Skeletal muscle satellite cell (primary cell): ENCODE measurements around the gene CTNNBL1.
A peak's percentile ranks its signal among the peaks of the same experiment; 100 is the strongest.

Experiments
- H3K27me3 ChIP-seq: 2 replicates; pipeline ENCODE4 v1.7.0; 2013; ENCODE audit warnings: low read length; ENCODE audit not compliant: control insufficient read depth, insufficient read depth
- H3K36me3 ChIP-seq: 2 replicates; pipeline ENCODE4 v1.7.0; 2013; ENCODE audit warnings: mild to moderate bottlenecking, control low read depth, low read length; ENCODE audit not compliant: insufficient read depth
- H3K4me1 ChIP-seq: 2 replicates; pipeline ENCODE4 v1.7.0; 2013; ENCODE audit warnings: low read length; ENCODE audit not compliant: control insufficient read depth, insufficient read depth
- H3K4me2 ChIP-seq: 2 replicates; pipeline ENCODE4 v1.7.0; 2013; ENCODE audit warnings: mild to moderate bottlenecking, low read length
- H3K4me3 ChIP-seq: 2 replicates; pipeline ENCODE4 v1.7.0; 2013; ENCODE audit warnings: low read length
- H3K9ac ChIP-seq: 2 replicates; pipeline ENCODE4 v1.7.0; 2013; ENCODE audit warnings: mild to moderate bottlenecking, low read depth, low read length, moderate library complexity
- H3K9me3 ChIP-seq: replicated peaks from 2 replicates; pipeline ENCODE4 v1.7.0; 2013; ENCODE audit warnings: mild to moderate bottlenecking, control low read depth, low read length

Gene CTNNBL1

DNA sequence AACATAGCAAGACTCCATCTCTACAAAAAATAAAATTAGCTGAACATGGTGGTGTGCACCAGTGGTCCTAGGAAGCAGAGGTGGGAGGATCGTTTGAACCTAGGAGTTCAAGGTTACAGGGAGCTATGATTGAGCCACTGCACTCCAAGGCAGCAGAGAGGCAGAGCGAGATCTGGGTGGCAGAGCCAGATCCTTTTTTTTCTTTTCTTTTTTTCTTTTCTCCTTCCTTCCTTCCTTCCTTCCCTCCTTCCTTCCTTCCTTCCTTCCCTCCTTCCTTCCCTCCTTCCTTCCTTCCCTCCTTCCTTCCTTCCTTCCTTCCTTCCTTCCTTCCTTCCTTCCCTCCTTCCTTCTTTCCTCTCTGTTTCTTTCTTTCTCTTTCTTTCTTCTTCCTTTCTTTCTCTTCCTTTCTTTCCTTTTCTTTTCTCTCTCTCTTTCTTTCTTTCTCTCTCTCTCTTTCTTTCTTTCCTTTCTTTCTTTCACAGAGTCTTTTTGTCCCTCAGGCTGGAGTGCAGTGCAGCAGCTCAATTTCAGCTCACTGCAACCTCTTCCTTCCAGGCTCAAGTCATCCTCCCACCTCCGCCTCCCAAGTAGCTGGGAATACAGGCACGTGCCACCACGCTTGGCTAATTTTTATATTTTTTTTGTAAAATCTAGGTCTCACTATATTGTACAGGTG is 199.9 kb downstream of the CTNNBL1 start:
- Histone ChIP-seq H3K4me1 (no peaks in the 10 kb centered on the region), H3K4me2 (no peak overlapping the region), H3K9me3 (no peaks in the 10 kb centered on the region), H3K9ac (no peak overlapping the region), H3K4me3 (no peak overlapping the region), H3K36me3 (no peaks in the 10 kb centered on the region), H3K27me3 (peaks cover 40% of the 10 kb centered on the region)

DNA sequence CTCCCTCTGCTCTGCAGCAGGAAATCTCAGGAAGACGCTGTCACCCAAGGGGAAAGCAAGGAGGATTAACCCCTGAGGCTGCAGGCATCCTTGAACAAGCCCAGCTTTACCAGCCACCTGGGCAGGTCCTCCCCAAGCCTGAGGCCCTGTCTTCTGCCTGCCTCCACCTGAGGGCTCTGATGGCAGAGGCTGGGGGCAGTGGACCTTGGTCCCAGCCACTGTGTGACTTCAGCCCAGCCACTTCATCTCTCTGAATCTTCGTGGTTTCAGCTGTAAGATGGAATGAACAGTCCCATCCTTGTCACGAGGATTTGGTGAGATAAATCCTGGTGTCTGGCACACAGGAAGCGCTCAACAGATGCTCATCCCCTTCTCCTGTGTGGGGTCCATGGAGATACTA is 200.6 kb downstream of the CTNNBL1 start:
- Histone ChIP-seq H3K4me2 (no peak overlapping the region), H3K4me3 (no peak overlapping the region), H3K4me1 (no peaks in the 10 kb centered on the region), H3K27me3 (peaks cover 47% of the 10 kb centered on the region), H3K36me3 (no peaks in the 10 kb centered on the region), H3K9ac (no peak overlapping the region), H3K9me3 (no peaks in the 10 kb centered on the region)

DNA sequence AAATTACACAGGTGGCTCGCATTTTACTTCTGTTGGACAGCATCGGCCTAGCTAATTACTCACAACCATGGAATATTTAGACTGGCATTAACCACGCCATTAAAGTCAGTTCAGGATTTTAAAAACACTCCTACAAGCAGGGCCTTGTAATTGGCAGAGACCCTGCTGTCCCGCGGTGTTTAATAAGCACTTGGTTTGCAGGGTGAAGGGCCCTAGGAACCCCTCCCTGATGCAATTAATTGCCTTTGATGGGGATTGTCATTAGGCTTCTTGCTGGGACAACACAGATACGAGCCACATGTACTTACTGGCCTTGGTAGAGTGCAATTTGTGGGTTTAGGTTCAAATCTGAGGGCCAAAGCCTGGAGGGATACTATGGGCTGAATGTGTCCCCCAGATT is 201.3 kb downstream of the CTNNBL1 start:
- H3K4me1 ChIP-seq = no peaks in the 10 kb centered on the region
- no peak overlapping the region for H3K9ac ChIP-seq
- H3K27me3 ChIP-seq = peaks cover 54% of the 10 kb centered on the region
- no peak overlapping the region for H3K4me2 ChIP-seq
- no peak overlapping the region for H3K4me3 ChIP-seq
- H3K9me3 ChIP-seq = no peaks in the 10 kb centered on the region
- H3K36me3 ChIP-seq = no peaks in the 10 kb centered on the region

DNA sequence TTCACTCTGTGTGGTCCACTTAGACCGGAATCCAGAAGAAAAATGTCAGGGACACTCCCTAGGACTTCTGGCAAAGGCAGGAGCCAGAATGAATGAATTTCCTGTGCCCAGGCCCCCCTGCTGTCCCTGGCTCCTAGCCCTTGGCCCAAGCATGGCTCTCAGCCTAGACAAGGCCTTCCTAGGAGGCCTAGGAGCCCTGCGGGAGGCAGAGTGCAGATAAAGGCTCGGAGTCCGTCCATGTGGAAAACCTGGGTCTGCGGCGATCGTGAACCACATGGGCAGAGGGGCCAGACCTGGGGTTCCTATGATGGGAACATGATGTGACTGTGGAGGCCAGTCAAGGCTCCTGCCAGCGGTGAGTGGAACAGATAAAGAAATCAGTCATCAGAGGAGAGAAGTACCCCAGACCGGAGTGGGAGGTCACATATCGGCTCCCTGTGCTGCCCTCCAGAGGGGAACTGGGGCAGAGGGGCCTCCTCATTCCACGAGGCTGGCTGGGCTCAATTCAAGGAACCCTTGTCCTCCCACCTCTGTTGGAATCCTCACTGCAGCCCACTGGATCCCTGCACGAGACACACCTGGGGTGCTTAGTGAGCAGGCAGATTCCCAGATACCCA is 203.2 kb downstream of the CTNNBL1 start:
- no peak overlapping the region for H3K4me3 ChIP-seq
- H3K9ac ChIP-seq = no peak overlapping the region
- no peaks in the 10 kb centered on the region for H3K9me3 ChIP-seq
- H3K36me3 ChIP-seq = no peaks in the 10 kb centered on the region
- no peaks in the 10 kb centered on the region for H3K4me1 ChIP-seq
- H3K4me2 ChIP-seq = no peak overlapping the region
- peaks cover 60% of the 10 kb centered on the region for H3K27me3 ChIP-seq

DNA sequence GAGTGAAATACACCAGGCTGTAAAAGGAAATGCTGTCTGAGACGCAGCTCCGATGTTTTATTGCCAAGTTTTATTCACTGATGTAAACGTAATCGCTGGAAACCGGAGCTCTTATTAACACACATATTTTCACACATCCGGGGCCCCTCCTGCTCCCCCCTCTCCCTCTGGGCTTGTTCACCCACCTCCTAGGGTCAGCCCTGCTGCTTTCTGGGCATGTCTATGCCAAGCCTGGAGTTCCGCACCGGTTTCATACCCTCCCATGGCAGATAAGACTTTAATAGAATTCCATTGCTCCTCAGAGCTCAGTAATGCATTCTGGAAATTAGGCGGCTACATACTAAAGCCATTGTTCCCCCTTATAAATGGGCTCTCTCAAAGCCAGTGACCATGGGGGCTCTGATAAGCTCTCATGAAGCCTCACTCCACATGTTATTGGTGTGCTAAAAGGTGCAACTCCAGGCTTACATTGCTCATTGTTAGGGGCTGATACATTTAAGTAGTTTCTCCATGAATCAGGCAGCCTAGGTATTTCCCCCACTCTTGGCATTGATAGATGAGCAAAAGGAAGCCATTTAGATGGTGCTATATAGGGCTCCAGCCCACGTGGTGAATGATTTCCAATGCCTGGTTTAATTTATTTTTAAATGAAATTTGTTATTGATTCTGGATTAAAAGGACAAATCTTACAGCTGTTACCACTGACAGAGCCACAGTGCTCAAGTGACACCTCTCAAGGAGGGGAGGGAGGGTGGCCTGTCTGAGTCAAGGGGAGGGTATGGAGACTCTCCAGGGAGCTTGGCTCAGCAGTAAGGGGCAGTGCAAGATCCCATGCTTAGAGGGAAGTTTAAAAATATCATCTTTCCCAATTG is 204.6 kb downstream of the CTNNBL1 start:
- Histone ChIP-seq H3K4me2 (no peak overlapping the region), H3K36me3 (no peaks in the 10 kb centered on the region), H3K4me1 (peaks cover 2% of the 10 kb centered on the region), H3K4me3 (no peak overlapping the region), H3K27me3 (peaks cover 54% of the 10 kb centered on the region), H3K9ac (no peak overlapping the region), H3K9me3 (no peaks in the 10 kb centered on the region)

DNA sequence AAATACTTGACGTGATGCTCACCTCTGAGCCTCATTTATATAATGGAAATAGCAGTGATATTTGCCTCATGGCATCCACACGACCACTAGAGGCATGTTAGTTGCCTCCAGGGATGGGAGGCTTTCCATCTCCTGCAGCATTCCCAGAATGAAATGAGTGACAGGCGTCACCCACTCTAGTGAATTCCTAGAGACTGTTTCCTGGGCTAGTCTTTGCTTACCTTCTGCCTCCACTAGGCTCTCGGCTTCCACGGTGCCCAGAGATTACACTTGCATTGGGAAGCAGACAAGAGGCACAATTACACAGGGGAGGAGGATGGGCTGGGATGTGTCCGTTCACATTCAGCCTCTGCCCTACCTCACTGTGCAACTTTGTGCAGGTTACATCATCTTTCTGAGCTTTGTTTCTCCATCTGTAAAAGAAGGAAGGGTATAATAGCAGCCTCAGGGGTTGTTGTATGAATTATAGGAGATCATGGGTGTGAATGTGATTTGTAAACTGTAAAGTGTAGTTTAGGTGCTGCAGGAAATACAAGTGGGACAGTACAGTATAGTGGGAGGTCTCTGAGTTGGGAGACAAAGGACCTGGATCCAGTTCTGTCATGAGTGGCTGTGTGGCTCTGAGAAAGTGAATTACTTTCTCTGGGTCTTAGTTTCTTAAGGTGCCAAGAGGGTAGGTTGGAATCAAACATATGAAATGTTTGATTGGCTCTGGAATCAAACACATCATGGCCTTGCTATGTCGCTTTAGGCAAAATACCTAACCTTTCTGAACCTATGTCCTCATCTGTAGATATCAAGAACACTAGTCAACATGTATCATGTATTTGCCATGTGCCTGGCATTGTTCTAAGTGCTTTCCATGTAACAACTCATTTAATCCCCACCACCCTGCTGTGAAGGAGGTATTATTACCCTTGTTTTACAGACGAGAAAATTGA is 205.5 kb downstream of the CTNNBL1 start:
- Histone ChIP-seq H3K36me3 (no peaks in the 10 kb centered on the region), H3K9me3 (no peaks in the 10 kb centered on the region), H3K27me3 (peaks cover 59% of the 10 kb centered on the region), H3K4me1 (peaks cover 2% of the 10 kb centered on the region), H3K4me3 (no peak overlapping the region), H3K4me2 (no peak overlapping the region), H3K9ac (no peak overlapping the region)

DNA sequence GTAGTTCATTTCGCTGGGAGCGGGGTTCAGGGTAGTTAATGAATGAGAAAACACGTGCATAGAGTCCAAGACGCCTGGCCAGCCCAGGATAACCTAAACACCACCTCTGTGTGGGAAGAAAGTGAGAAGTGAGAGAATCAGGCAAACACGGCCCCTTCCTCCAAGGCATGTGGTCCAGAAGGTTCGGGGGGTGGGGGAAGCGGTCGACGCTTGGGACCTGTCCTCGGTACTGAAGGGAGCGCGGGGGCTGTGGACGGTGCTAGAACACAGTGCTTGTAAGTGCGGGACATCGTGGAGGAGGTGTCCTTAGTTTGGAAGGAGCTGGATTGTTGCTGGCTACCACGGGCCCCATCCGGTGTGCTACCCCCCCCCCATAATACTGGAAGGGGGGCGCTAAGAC is 207.4 kb downstream of the CTNNBL1 start:
- Histone ChIP-seq H3K36me3 (no peaks in the 10 kb centered on the region), H3K4me2 (no peak overlapping the region), H3K4me1 (peaks cover 2% of the 10 kb centered on the region)

DNA sequence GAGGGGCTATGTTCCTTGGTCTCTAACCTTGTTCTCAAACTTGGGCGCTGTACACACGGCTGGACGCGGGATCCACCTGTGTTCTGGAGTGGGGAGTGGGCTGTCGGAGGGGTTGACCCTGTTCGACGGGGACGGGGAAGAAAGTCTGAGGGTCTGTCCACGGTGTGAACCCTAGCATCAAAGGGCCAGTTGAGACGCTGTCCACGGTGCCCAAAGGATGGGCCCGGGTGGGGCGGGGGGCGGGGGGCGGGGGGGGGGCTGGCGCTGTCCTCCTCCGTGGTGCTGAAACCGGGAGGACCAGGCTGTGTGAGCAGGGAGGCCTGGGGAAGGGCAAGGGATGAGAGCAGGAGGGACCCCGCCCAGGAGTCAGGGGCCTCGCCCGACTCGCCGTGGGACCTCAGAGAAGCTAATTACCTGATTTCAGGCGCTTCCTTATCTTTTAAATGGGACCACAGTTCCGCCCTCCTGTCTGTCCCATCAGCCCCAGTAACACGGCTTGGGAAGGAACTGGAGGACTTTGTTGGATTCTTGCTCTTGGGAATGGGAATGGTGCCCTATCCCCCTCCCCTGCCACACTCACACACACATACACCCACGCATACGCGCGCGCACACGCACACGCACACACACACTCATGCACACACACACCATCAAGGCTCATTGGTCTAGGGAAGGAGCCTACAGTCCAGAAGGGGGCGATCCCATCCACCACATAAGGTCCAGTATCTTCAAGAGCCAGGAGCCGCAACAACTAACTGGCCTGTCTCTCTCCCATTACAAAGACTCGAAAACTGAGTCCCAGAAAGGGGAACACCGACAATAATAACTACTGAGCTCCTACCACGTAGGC is 208.0 kb downstream of the CTNNBL1 start:
- Histone ChIP-seq H3K27me3 (peaks cover 57% of the 10 kb centered on the region), H3K4me2 (peak overlapping the region; percentile 82), H3K4me3 (peak overlapping the region; percentile 70), H3K9me3 (no peaks in the 10 kb centered on the region), H3K4me1 (peaks cover 2% of the 10 kb centered on the region), H3K36me3 (no peaks in the 10 kb centered on the region), H3K9ac (no peak overlapping the region)

More for the DNA sequence above, 207.4 kb downstream of the CTNNBL1 start:
- Histone ChIP-seq H3K9me3 (no peaks in the 10 kb centered on the region), H3K4me3 (no peak overlapping the region), H3K9ac (no peak overlapping the region), H3K27me3 (peaks cover 58% of the 10 kb centered on the region)

DNA sequence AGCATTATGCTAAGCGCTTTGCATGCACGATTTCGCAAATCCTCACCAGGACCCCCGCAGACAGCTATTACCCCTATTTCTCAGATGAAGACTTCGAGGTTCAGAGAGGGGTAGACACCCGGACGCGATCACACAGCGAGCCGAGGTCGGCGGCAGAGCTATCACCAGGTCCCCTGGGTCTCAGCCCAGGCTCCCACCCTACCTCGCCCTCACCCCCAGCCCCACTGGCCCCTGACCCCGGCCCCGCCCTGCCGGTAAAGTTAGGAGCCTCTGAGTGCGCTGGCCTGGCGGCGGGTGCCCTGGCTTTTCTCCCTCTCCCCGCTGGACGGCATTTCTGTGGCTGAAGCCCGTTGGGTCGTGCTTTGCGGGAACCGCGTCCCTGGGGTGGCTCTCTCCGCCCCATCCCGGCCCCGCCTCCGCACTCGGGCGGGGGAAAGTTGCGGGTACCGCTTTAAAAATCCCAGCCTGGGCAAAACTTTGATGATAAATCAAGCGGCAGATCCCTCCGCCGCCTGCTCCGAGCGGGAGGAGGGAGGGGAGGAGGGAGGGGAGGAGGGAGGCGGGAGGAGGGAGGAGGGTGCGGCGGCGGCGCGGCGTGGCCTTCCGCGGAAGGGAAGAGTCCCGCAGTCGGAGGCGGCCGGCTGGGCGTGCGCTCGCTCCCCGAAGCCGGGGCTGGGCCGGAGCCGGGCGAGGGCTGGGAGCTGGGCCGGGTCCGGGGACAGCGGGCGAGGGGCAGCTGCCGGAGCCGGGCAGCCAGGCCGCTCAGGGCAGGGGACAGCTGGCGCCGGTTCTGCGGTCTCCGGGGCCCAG is 208.9 kb downstream of the CTNNBL1 start, which contains the start of gene VSTM2L:
Gene VSTM2L (plus strand): TSS at position 624 of the 810 bp plus-strand sequence. CDS start 224 bp downstream, outside the sequence.
- Histone ChIP-seq H3K36me3 (no peaks in the 10 kb centered on the region), H3K4me3 (peak within 1 kb of the TSS; percentile 70), H3K4me2 (peak within 1 kb of the TSS; percentile 82), H3K9ac (peak within 1 kb of the TSS; percentile 73), H3K4me1 (peaks cover 3% of the 10 kb centered on the region), H3K9me3 (no peaks in the 10 kb centered on the region), H3K27me3 (peaks cover 51% of the 10 kb centered on the region)
